ENCODE data around the gene SLC44A3.

GRCh38 chr1:94854458-94855306, 34.5 kb downstream of the SLC44A3 start:
- TF ChIP-seq, protein P1, sequence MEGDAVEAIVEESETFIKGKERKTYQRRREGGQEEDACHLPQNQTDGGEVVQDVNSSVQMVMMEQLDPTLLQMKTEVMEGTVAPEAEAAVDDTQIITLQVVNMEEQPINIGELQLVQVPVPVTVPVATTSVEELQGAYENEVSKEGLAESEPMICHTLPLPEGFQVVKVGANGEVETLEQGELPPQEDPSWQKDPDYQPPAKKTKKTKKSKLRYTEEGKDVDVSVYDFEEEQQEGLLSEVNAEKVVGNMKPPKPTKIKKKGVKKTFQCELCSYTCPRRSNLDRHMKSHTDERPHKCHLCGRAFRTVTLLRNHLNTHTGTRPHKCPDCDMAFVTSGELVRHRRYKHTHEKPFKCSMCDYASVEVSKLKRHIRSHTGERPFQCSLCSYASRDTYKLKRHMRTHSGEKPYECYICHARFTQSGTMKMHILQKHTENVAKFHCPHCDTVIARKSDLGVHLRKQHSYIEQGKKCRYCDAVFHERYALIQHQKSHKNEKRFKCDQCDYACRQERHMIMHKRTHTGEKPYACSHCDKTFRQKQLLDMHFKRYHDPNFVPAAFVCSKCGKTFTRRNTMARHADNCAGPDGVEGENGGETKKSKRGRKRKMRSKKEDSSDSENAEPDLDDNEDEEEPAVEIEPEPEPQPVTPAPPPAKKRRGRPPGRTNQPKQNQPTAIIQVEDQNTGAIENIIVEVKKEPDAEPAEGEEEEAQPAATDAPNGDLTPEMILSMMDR (conservative IDR thresholded peaks at IDR 0.05 in 1 of 2, IDR thresholded peaks at IDR 0.05 in 1 of 2; ENCODE audit: low read depth in 1 of 2, low read length in 2 of 2) = peak; percentile 93 to 98
- no peak for TF ChIP-seq EZH2 (IDR thresholded peaks at IDR 0.05; ENCODE audit: low read length, missing control alignments)
